K562 (cell line): Measurements from ENCODE around the gene ZNF692. TPM values are rescaled to one million over a fixed set of nuclear protein-coding genes. Genes with fewer than 3 reads are reported as not detected.

Experiments
- DPF2 ChIP-seq: fragments of 450-650 bp; IDR thresholded peaks from 2 replicates; pipeline ENCODE4 v1.6.1; 2016
- E2F3 ChIP-seq: fragments of 250-450 bp; sonication (Bioruptor Pico); IDR thresholded peaks from 2 replicates; pipeline ENCODE4 v1.4.0; 2020; ENCODE audit warnings: mild to moderate bottlenecking
- NR1H2 ChIP-seq: sonication (generic); formaldehyde crosslinking; IDR thresholded peaks from 2 replicates; pipeline ENCODE4 v1.4.0; 2020; ENCODE audit warnings: mild to moderate bottlenecking, missing genetic modification reagents
- RNF2 ChIP-seq: sonication (generic); IDR thresholded peaks from 2 replicates; pipeline ENCODE4 v1.6.1; 2016
- ZNF274 ChIP-seq: IDR thresholded peaks from 2 replicates; pipeline ENCODE4 v1.6.1; 2011; ENCODE audit warnings: low read depth, mild to moderate bottlenecking, low read length, moderate library complexity, borderline replicate concordance
- polyA plus RNA-seq, 8 experiments: library from polyadenylated mRNA; depleted of rRNA in 4 of 8; stranded (reverse) in 5 of 8; unstranded in 3 of 8; fragments of >200 nt; fragmentation: Nextera tagmentation in 2 of 8; fragmentation: Illumina TruSeq in 1 of 8; extraction: Ambion mirVana in 2 of 8; extraction: Trizol in 1 of 8; gene quantifications; 2 replicates each; pipeline versions ENCODE4 v1.2.1 to v1.2.3, GENCODE V29; 2011 to 2014; ENCODE audit warnings: inconsistent platforms in 1 of 8, missing spikeins in 1 of 8
- total RNA-seq, 7 experiments: library from RNA; depleted of rRNA in 6 of 7; stranded (reverse); fragments of >200 nt in 6 of 7; fragmentation: Illumina TruSeq in 2 of 7; extraction: Trizol in 2 of 7; gene quantifications; 2 replicates each; pipeline versions ENCODE4 v1.2.1 to v1.2.3, GENCODE V29; 2011 to 2021; ENCODE audit warnings: low replicate concordance in 1 of 7
- TF ChIP-seq, protein P1 (sequence below): fragments of 200-800 bp; sonication (Bioruptor generic); IDR thresholded peaks from 2 replicates; pipeline ENCODE4 v1.6.1; 2016; ENCODE audit warnings: missing genetic modification characterization, missing compliant biosample characterization
- TF ChIP-seq, protein P2 (sequence below), 2 experiments: fragments of 450-650 bp; conservative IDR thresholded peaks; 2 replicates each; pipeline ENCODE4 v1.6.1; 2017; ENCODE audit warnings: mild to moderate bottlenecking in 2 of 2, moderate library complexity in 2 of 2
- TF ChIP-seq, protein P3 (sequence below): sonication (generic); formaldehyde crosslinking; IDR thresholded peaks from 2 replicates; pipeline ENCODE4 v1.8.0; 2022; ENCODE audit warnings: missing genetic modification reagents, mild to moderate bottlenecking, borderline replicate concordance
- TF ChIP-seq, protein P4 (sequence below): fragments of 250-450 bp; sonication (Bioruptor Pico); IDR thresholded peaks from 2 replicates; pipeline ENCODE4 v1.8.0; 2022; ENCODE audit warnings: moderate library complexity, mild to moderate bottlenecking, inconsistent platforms
- TF ChIP-seq, protein P5 (sequence below): IDR thresholded peaks from 2 replicates; pipeline ENCODE4 v1.6.1; 2011; ENCODE audit warnings: borderline replicate concordance, low read depth, mild to moderate bottlenecking, moderate library complexity, low read length; ENCODE audit not compliant: insufficient read depth, poor library complexity, severe bottlenecking
- TF ChIP-seq, protein P6 (sequence below): sonication (generic); formaldehyde crosslinking; IDR thresholded peaks from 2 replicates; pipeline ENCODE4 v1.8.0; 2022; ENCODE audit warnings: missing genetic modification reagents, mild to moderate bottlenecking, moderate library complexity, borderline replicate concordance

The ZNF692 gene
- total and polyA plus RNA-seq, 9 of the 15 experiments (the other 6 are each of a cell fraction or from before 2014, with no cell fraction given) = 8.4 to 143 (median 55.9) TPM

DNA sequence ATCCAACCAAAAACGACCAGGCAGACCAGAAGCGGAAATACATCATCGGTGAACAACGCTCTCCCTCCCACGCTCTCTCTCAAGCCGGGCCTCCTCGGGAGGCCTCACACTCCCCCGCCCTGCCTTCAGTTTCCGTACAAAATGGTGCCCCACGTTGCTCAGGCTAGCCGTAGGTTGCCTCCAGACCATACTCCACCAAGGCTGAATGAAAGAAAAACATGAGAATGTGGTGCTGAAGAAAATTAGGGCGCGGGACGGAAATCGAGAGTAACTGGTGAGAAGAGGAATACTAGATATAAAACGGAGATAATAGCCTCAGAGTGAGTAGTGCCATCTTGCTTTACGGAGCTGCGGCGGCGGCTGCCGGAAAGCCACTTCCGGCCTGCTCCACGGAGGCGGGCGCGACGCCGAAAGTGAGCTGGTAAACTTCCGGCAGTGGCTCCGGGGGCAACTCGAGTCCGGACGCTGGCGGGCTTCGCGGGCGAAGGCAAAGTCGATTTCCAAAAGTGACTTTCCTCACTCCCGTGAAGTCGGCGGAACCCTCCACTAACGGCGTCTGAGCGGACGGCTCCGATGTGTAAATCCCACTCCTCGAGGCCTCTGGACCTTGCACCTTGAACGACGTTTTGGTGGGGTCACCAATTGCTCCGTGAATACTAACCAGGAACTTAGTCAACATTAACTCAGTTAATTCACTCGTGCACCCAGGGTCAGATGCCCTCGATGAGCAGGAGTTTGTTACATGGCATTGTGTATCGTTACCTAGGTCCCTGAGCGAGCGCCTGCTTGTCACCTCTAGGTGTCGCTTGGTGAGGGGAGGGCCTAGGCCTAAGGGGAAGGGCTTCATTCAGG is 32.8 kb downstream of the ZNF692 start, which contains the start of gene SH3BP5L (continued):
- TF ChIP-seq, protein P1, sequence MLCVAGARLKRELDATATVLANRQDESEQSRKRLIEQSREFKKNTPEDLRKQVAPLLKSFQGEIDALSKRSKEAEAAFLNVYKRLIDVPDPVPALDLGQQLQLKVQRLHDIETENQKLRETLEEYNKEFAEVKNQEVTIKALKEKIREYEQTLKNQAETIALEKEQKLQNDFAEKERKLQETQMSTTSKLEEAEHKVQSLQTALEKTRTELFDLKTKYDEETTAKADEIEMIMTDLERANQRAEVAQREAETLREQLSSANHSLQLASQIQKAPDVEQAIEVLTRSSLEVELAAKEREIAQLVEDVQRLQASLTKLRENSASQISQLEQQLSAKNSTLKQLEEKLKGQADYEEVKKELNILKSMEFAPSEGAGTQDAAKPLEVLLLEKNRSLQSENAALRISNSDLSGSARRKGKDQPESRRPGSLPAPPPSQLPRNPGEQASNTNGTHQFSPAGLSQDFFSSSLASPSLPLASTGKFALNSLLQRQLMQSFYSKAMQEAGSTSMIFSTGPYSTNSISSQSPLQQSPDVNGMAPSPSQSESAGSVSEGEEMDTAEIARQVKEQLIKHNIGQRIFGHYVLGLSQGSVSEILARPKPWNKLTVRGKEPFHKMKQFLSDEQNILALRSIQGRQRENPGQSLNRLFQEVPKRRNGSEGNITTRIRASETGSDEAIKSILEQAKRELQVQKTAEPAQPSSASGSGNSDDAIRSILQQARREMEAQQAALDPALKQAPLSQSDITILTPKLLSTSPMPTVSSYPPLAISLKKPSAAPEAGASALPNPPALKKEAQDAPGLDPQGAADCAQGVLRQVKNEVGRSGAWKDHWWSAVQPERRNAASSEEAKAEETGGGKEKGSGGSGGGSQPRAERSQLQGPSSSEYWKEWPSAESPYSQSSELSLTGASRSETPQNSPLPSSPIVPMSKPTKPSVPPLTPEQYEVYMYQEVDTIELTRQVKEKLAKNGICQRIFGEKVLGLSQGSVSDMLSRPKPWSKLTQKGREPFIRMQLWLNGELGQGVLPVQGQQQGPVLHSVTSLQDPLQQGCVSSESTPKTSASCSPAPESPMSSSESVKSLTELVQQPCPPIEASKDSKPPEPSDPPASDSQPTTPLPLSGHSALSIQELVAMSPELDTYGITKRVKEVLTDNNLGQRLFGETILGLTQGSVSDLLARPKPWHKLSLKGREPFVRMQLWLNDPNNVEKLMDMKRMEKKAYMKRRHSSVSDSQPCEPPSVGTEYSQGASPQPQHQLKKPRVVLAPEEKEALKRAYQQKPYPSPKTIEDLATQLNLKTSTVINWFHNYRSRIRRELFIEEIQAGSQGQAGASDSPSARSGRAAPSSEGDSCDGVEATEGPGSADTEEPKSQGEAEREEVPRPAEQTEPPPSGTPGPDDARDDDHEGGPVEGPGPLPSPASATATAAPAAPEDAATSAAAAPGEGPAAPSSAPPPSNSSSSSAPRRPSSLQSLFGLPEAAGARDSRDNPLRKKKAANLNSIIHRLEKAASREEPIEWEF = no peak; the same call in 1 of the 2 replicates
- TF ChIP-seq, protein P2, sequence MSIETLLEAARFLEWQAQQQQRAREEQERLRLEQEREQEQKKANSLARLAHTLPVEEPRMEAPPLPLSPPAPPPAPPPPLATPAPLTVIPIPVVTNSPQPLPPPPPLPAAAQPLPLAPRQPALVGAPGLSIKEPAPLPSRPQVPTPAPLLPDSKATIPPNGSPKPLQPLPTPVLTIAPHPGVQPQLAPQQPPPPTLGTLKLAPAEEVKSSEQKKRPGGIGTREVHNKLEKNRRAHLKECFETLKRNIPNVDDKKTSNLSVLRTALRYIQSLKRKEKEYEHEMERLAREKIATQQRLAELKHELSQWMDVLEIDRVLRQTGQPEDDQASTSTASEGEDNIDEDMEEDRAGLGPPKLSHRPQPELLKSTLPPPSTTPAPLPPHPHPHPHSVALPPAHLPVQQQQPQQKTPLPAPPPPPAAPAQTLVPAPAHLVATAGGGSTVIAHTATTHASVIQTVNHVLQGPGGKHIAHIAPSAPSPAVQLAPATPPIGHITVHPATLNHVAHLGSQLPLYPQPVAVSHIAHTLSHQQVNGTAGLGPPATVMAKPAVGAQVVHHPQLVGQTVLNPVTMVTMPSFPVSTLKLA (conservative IDR thresholded peaks at IDR 0.05) = peak; percentile 57 to 75
- TF ChIP-seq RNF2 (peak; percentile 78), DPF2 (0 out of 2 replicates have a peak, but pooled peaks have one; percentile 13), E2F3 (CRISPR knock-in tag) (peak; percentile 47; the same call in 1 of the 2 replicates), NR1H2 (CRISPR knock-in tag) (no peak), ZNF274 (no peak)
- TF ChIP-seq, protein P3, sequence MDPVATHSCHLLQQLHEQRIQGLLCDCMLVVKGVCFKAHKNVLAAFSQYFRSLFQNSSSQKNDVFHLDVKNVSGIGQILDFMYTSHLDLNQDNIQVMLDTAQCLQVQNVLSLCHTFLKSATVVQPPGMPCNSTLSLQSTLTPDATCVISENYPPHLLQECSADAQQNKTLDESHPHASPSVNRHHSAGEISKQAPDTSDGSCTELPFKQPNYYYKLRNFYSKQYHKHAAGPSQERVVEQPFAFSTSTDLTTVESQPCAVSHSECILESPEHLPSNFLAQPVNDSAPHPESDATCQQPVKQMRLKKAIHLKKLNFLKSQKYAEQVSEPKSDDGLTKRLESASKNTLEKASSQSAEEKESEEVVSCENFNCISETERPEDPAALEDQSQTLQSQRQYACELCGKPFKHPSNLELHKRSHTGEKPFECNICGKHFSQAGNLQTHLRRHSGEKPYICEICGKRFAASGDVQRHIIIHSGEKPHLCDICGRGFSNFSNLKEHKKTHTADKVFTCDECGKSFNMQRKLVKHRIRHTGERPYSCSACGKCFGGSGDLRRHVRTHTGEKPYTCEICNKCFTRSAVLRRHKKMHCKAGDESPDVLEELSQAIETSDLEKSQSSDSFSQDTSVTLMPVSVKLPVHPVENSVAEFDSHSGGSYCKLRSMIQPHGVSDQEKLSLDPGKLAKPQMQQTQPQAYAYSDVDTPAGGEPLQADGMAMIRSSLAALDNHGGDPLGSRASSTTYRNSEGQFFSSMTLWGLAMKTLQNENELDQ (CRISPR knock-in tag) = no peak
- TF ChIP-seq, protein P4, sequence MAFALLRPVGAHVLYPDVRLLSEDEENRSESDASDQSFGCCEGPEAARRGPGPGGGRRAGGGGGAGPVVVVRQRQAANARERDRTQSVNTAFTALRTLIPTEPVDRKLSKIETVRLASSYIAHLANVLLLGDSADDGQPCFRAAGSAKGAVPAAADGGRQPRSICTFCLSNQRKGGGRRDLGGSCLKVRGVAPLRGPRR (CRISPR knock-in tag) = 0 out of 2 replicates have a peak, but pooled peaks have one; percentile 8
- TF ChIP-seq, protein P5, sequence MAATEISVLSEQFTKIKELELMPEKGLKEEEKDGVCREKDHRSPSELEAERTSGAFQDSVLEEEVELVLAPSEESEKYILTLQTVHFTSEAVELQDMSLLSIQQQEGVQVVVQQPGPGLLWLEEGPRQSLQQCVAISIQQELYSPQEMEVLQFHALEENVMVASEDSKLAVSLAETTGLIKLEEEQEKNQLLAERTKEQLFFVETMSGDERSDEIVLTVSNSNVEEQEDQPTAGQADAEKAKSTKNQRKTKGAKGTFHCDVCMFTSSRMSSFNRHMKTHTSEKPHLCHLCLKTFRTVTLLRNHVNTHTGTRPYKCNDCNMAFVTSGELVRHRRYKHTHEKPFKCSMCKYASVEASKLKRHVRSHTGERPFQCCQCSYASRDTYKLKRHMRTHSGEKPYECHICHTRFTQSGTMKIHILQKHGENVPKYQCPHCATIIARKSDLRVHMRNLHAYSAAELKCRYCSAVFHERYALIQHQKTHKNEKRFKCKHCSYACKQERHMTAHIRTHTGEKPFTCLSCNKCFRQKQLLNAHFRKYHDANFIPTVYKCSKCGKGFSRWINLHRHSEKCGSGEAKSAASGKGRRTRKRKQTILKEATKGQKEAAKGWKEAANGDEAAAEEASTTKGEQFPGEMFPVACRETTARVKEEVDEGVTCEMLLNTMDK = peak; percentile 98
- TF ChIP-seq, protein P6, sequence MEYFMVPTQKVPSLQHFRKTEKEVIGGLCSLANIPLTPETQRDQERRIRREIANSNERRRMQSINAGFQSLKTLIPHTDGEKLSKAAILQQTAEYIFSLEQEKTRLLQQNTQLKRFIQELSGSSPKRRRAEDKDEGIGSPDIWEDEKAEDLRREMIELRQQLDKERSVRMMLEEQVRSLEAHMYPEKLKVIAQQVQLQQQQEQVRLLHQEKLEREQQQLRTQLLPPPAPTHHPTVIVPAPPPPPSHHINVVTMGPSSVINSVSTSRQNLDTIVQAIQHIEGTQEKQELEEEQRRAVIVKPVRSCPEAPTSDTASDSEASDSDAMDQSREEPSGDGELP (CRISPR knock-in tag) = peak; percentile 42
